ENCODE results near the gene PLP2. TPM values are rescaled to one million over a fixed set of nuclear protein-coding genes. Genes with fewer than 3 reads are reported as not detected.

The PLP2 gene
- total RNA-seq, 1 experiment from 2014 or later: 308 TPM

- no peak overlapping the region for H3K27ac Mint-ChIP-seq (ENCODE audit: low read depth, unreplicated experiment)
- ChIA-PET POLR2A (interaction anchor here (1.0 to 1.9 kb wide), 5 partner anchors 8 to 93 kb away, joined by 3 to 27 read pairs (median 4); no protein-coding TSS in a partner anchor), CTCF (interaction anchor here (0.7 kb wide), 1 partner anchor 1345 kb away, joined by 3 read pairs; no protein-coding TSS in a partner anchor)
- no peaks in the 10 kb centered on the region for H3K27me3 Mint-ChIP-seq (ENCODE audit: insufficient read depth, unreplicated experiment)
- intact Hi-C loops (cut with micrococcal nuclease): no loop called here
- no peak for DNase-seq (ENCODE audit: unreplicated experiment)
- peak overlapping the region; percentile 51 for H3K4me3 Mint-ChIP-seq (ENCODE audit: unreplicated experiment)
- peaks cover 21% of the 10 kb centered on the region for H3K4me1 Mint-ChIP-seq (ENCODE audit: insufficient read depth, unreplicated experiment)
- BruUV-seq (replicated peaks): no TSS peak
- no peak for TF ChIP-seq CTCF (IDR thresholded peaks at IDR 0.05; ENCODE audit: unreplicated experiment)
- peaks cover 67% of the 10 kb centered on the region for H3K36me3 Mint-ChIP-seq (ENCODE audit: insufficient read depth, unreplicated experiment)
- H3K9me3 Mint-ChIP-seq (ENCODE audit: unreplicated experiment): peaks cover 18% of the 10 kb centered on the region
Observed at GRCh38 chrX:49175435-49176274, 4.0 kb downstream of the PLP2 start.

DNA sequence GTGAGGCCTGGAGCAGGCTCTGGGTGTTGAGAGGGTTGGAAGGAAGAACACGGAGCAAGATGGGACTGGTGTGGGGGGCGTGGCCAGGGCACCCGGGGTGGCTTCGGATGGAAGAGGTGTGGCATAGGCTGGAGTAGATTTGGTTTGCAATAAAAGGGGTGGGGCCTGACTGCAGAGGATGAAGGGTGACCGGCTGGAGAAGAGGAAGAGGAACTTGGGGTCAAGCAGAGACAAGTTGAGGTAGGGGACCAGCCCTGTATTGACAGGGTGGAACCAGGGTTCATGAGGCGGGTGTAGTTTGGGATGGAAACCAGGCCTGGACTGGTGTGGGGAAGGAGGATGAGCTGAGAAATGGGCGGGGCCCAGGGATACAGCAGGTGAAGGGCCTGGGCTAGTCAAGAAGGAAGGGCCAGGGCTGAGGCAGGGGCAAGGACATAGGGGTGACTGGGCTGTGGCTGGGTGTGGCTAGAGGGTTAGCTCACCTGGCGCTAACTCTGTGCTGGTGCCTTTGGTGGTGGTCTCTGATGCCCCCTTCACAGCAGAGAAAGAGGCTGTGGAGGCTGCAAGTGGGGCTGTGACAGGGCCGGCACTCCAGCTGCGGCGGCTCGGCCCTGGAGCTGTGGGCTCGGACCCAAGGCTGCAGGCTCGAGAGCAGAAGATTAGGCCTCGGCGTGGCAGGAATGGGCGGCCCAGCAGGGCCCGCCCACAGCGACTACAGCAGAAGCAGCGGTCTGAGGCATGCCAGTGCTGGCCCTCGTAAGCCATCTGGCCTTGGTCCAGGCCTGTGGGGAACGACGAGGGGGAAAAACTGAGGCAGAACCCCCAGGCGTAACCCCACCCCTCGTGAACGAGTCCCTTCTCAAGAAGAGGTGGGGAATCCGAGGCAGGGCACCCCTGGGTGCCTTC is 5.0 kb downstream of the PLP2 start:
- Mint-ChIP-seq H3K27ac (ENCODE audit: low read depth, unreplicated experiment) (peak overlapping the region; percentile 47), H3K36me3 (ENCODE audit: insufficient read depth, unreplicated experiment) (peaks cover 72% of the 10 kb centered on the region), H3K27me3 (ENCODE audit: insufficient read depth, unreplicated experiment) (no peaks in the 10 kb centered on the region), H3K4me3 (ENCODE audit: unreplicated experiment) (peak overlapping the region; percentile 51), H3K9me3 (ENCODE audit: unreplicated experiment) (peaks cover 21% of the 10 kb centered on the region), H3K4me1 (ENCODE audit: insufficient read depth, unreplicated experiment) (peaks cover 21% of the 10 kb centered on the region)
- DNase-seq (ENCODE audit: unreplicated experiment): peak; percentile 71
- intact Hi-C loops (cut with micrococcal nuclease): no loop called here
- BruUV-seq (replicated peaks): no TSS peak
- no peak for TF ChIP-seq CTCF (IDR thresholded peaks at IDR 0.05; ENCODE audit: unreplicated experiment)
- ChIA-PET POLR2A (interaction anchor here (1.5 to 1.9 kb wide), 3 partner anchors 9 to 21 kb away, joined by 4 to 27 read pairs (median 5); no protein-coding TSS in a partner anchor), CTCF (interaction anchor here (0.7 to 1.2 kb wide), 2 partner anchors 9 to 1346 kb away, joined by 3 read pairs; no protein-coding TSS in a partner anchor)

GRCh38 chrX:49177338-49177833 is 5.7 kb downstream of the PLP2 start:
- H3K27ac Mint-ChIP-seq (ENCODE audit: low read depth, unreplicated experiment): peak overlapping the region; percentile 47
- DNase-seq (ENCODE audit: unreplicated experiment): peak; percentile 54
- H3K4me1 Mint-ChIP-seq (ENCODE audit: insufficient read depth, unreplicated experiment): peaks cover 21% of the 10 kb centered on the region
- H3K36me3 Mint-ChIP-seq (ENCODE audit: insufficient read depth, unreplicated experiment): peaks cover 73% of the 10 kb centered on the region
- intact Hi-C loops (cut with micrococcal nuclease): no loop called here
- ChIA-PET POLR2A (interaction anchor here (0.7 to 1.9 kb wide), 4 partner anchors 10 to 104 kb away, joined by 3 to 27 read pairs (median 4); partner anchors contain the start of gene PRAF2), CTCF (interaction anchor here (1.2 kb wide), 1 partner anchor 9 kb away, joined by 3 read pairs; no protein-coding TSS in a partner anchor)
- no TSS peak for BruUV-seq (replicated peaks)
- H3K27me3 Mint-ChIP-seq (ENCODE audit: insufficient read depth, unreplicated experiment): no peaks in the 10 kb centered on the region
- H3K4me3 Mint-ChIP-seq (ENCODE audit: unreplicated experiment): no peak overlapping the region
- H3K9me3 Mint-ChIP-seq (ENCODE audit: unreplicated experiment): peaks cover 21% of the 10 kb centered on the region
- TF ChIP-seq CTCF (IDR thresholded peaks at IDR 0.05; ENCODE audit: unreplicated experiment): no peak

All from MCF 10A (cell line).